A549 treated with Mapracorat at 1 μM for 4 hours (cell line): ENCODE measurements around the gene PEX19. TPM values are rescaled to one million over a fixed set of nuclear protein-coding genes. Genes with fewer than 3 reads are reported as not detected.

Experiments used
- total RNA-seq: library from RNA; stranded (reverse); fragments of 200-300 nt; extraction: Qiagen RNA extraction; gene quantifications from 5 replicates; pipeline ENCODE4 v1.2.3, GENCODE V29; 2022

PEX19 gene
- total RNA-seq, result 20.8 to 27.6 TPM (median 24.2 TPM) in 5 replicates

GRCh38 chr1:160284782-160285344 lies at the start of gene PEX19:
PEX19 (minus strand) TSS chr1:160285133; CDS start chr1:160285124, 9 bp downstream.

GRCh38 chr1:160261893-160262794 lies 22.8 kb downstream of the PEX19 start, which contains the start of gene DCAF8:
DCAF8 (minus strand) TSS chr1:160262549; CDS start chr1:160244008, 18,541 bp downstream.

Other genes with a start within 250 kb of the PEX19 start
- not detected in 5 replicates for gene KCNJ10, start 215.0 kb downstream of the PEX19 start, total RNA-seq
- not detected in 5 replicates for gene KCNJ9, start 203.6 kb downstream of the PEX19 start, total RNA-seq
- 6.4 to 10.7 TPM (median 9.3 TPM) in 5 replicates for gene IGSF8, start 186.5 kb downstream of the PEX19 start, total RNA-seq
- 0.04 to 0.10 TPM (median 0.05 TPM) in 5 replicates for gene ATP1A2, start 169.4 kb downstream of the PEX19 start, total RNA-seq
- gene ATP1A4, start 133.5 kb downstream of the PEX19 start, total RNA-seq, result not detected in 5 replicates
- gene CASQ1, start 94.6 kb downstream of the PEX19 start, total RNA-seq, result not detected in 5 replicates
- 177 to 215 TPM (median 186 TPM) in 5 replicates for gene PEA15, start 79.7 kb downstream of the PEX19 start, total RNA-seq
- 40.5 to 56.2 TPM (median 51.8 TPM) in 5 replicates for gene DCAF8, start 22.6 kb downstream of the PEX19 start, total RNA-seq
- gene COPA, start 58.1 kb upstream of the PEX19 start, total RNA-seq, result 74.1 to 94.3 TPM (median 86.1 TPM) in 5 replicates
- 38.1 to 48.5 TPM (median 46.2 TPM) in 5 replicates for gene NCSTN, start 58.2 kb upstream of the PEX19 start, total RNA-seq
- gene NHLH1, start 81.9 kb upstream of the PEX19 start, total RNA-seq, result 0.38 to 0.74 TPM (median 0.39 TPM) in 5 replicates
- 0.57 to 0.82 TPM (median 0.79 TPM) in 5 replicates for gene VANGL2, start 115.4 kb upstream of the PEX19 start, total RNA-seq
- not detected in 5 replicates for gene SLAMF6, start 238.1 kb upstream of the PEX19 start, total RNA-seq